Adipose tissue (tissue), 3 donors: Measurements from ENCODE around the gene SESN3. TPM values are rescaled to one million over a fixed set of nuclear protein-coding genes. Genes with fewer than 3 reads are reported as not detected.
A peak's percentile ranks its signal among the peaks of the same experiment; 100 is the strongest.

Experiments used
- H3K27ac ChIP-seq: one replicate; pipeline ENCODE4 v1.5.1; 2013; ENCODE audit warnings: low read depth, low read length
- WGBS, 3 donors: extraction: QIAGEN DNeasy Blood & Tissue Kit; methylation state at CpG; one replicate each; pipeline ENCODE4 v1.1.7; 2013; 5-methylcytosine and 5-hydroxymethylcytosine counted together
- polyA plus RNA-seq, 3 donors: library from polyadenylated mRNA; stranded (reverse); fragments of 200-250 nt; gene quantifications; one replicate each; pipeline ENCODE4 v1.2.3, GENCODE V29; 2013
- donor health status: healthy with polysubstance abuse.
- donor health status: Bipolar disorder and iron deficiency.
- donor health status: healthy.

Gene SESN3
- polyA plus RNA-seq, 3 donors, result 1.5 to 12.0 (median 2.6) TPM

- H3K27ac ChIP-seq, result no peak overlapping the region
Measured at GRCh38 chr11:95165638-95166037, 65.4 kb downstream of the SESN3 start.

- H3K27ac ChIP-seq, result no peak overlapping the region
- 35 to 67% (median 40%) methylated on average over 4 of the region's 4 CpGs for whole genome bisulfite sequencing, 3 donors
Measured at GRCh38 chr11:95163106-95163505, 67.9 kb downstream of the SESN3 start.

GRCh38 chr11:95161248-95161647 is 69.8 kb downstream of the SESN3 start:
- 95 to 100% (median 98%) methylated on average over 1 of the region's 1 CpG for WGBS, 3 donors
- no peak overlapping the region for H3K27ac ChIP-seq

- H3K27ac ChIP-seq, result no peak overlapping the region
- WGBS, 3 donors, result 67 to 86% (median 77%) methylated on average over 1 of the region's 1 CpG
Measured at GRCh38 chr11:95157824-95158223, 73.2 kb downstream of the SESN3 start.

GRCh38 chr11:95156916-95157541 is 74.0 kb downstream of the SESN3 start:
- 41 to 70% (median 53%) methylated on average over 7 of the region's 7 CpGs for WGBS, 3 donors

GRCh38 chr11:95156133-95156721 is 74.8 kb downstream of the SESN3 start:
- WGBS, 3 donors, result 70 to 83% (median 72%) methylated on average over 5 of the region's 5 CpGs
- H3K27ac ChIP-seq, result no peak overlapping the region

More at GRCh38 chr11:95156916-95157541, 74.0 kb downstream of the SESN3 start:
- no peak overlapping the region for H3K27ac ChIP-seq

GRCh38 chr11:95155385-95155784 is 75.6 kb downstream of the SESN3 start:
- 95 to 98% (median 97%) methylated on average over 4 of the region's 4 CpGs for WGBS, 3 donors
- no peak overlapping the region for H3K27ac ChIP-seq

GRCh38 chr11:95154514-95154913 is 76.5 kb downstream of the SESN3 start:
- H3K27ac ChIP-seq, result no peak overlapping the region

GRCh38 chr11:95153857-95154246 is 77.2 kb downstream of the SESN3 start:
- no peak overlapping the region for H3K27ac ChIP-seq
- WGBS, 3 donors, result 78 to 95% (median 79%) methylated on average over 1 of the region's 1 CpG

GRCh38 chr11:95152876-95153856 is 77.8 kb downstream of the SESN3 start:
- H3K27ac ChIP-seq, result no peak overlapping the region
- WGBS, 3 donors, result 28 to 61% (median 36%) methylated on average over 10 of the region's 10 CpGs

- WGBS, 3 donors, result 1 to 4% (median 1%) methylated on average over 51 to 55 of the region's 55 CpGs
- H3K27ac ChIP-seq, result no peak overlapping the region
Measured at GRCh38 chr11:95150956-95151684, 79.9 kb downstream of the SESN3 start.

- WGBS, 3 donors, result 41 to 51% (median 43%) methylated on average over 21 to 23 of the region's 23 CpGs
- H3K27ac ChIP-seq, result peak overlapping the region; percentile 24
Measured at GRCh38 chr11:95149651-95150364, 81.2 kb downstream of the SESN3 start.

GRCh38 chr11:95148938-95149337 is 82.1 kb downstream of the SESN3 start:
- WGBS, 3 donors, result 61 to 64% (median 64%) methylated on average over 2 of the region's 2 CpGs
- H3K27ac ChIP-seq, result no peak overlapping the region

GRCh38 chr11:95148406-95148805 is 82.6 kb downstream of the SESN3 start:
- H3K27ac ChIP-seq, result no peak overlapping the region

- WGBS, 3 donors, result 15 to 57% (median 17%) methylated on average over 4 of the region's 4 CpGs
- H3K27ac ChIP-seq, result no peak overlapping the region
Measured at GRCh38 chr11:95147364-95147905, 83.6 kb downstream of the SESN3 start.

- no peak overlapping the region for H3K27ac ChIP-seq
- WGBS, 3 donors, result 59 to 75% (median 74%) methylated on average over 4 of the region's 4 CpGs
Measured at GRCh38 chr11:95145430-95146060, 85.5 kb downstream of the SESN3 start.
